Colonic mucosa (tissue), 4 donors: ENCODE data around the gene VMP1. TPM values are rescaled to one million over a fixed set of nuclear protein-coding genes. Genes with fewer than 3 reads are reported as not detected.
"Not testable (repeated sequence)": the region's sequence is repeated elsewhere in the genome, so short reads cannot be mapped to it uniquely, and the experiment has no call there.

Source experiments
- DNase-seq: peaks from one replicate; pipeline ENCODE4 v3.0.0-alpha.2; 2020
- H3K27ac ChIP-seq: fragments of 200-600 bp; one replicate; pipeline ENCODE4 v1.8.0; 2021
- H3K27me3 ChIP-seq: fragments of 200-600 bp; one replicate; pipeline ENCODE4 v1.8.0; 2021
- H3K36me3 ChIP-seq: fragments of 200-600 bp; one replicate; pipeline ENCODE4 v1.8.0; 2021
- H3K4me1 ChIP-seq: fragments of 200-600 bp; one replicate; pipeline ENCODE4 v1.8.0; 2021; ENCODE audit warnings: mild to moderate bottlenecking
- H3K4me3 ChIP-seq: fragments of 200-600 bp; one replicate; pipeline ENCODE4 v1.8.0; 2021
- H3K9ac ChIP-seq, 2 donors: one replicate each; pipeline ENCODE4 v1.7.0; 2013; ENCODE audit warnings: control low read depth in 2 of 2, low read depth in 2 of 2, low read length in 2 of 2
- H3K9me3 ChIP-seq: fragments of 200-600 bp; one replicate; pipeline ENCODE4 v1.8.0; 2021
- CTCF ChIP-seq: fragments of 200-600 bp; IDR thresholded peaks from one replicate; pipeline ENCODE4 v1.8.0; 2022; ENCODE audit warnings: antibody characterized with exemption, mild to moderate bottlenecking
- intact Hi-C: fragments of 100-400 bp; cut with DNase I; formaldehyde crosslinking; loops from one replicate; pipeline ENCODE4 v1.14.1; 2022
- total RNA-seq, 2 donors: library from RNA; stranded (reverse); fragmentation: NEBNext Ultra II Directional in 1 of 2; extraction: Animal tissue kit (Norgen Biotek cat#: 25700) in 1 of 2; gene quantifications; one replicate each; pipeline ENCODE4 v1.2.1, GENCODE V29; 2021
- donor health status: healthy.
- donor health status: DM: no; HTN: no; CAD: no.
- donor health status: DM: no; HTN: no; CAD: no.

Gene VMP1
- total RNA-seq, 2 donors from 2014 or later, result 186 to 291 TPM

- no peak for DNase-seq
- no peaks in the 10 kb centered on the region for H3K36me3 ChIP-seq
- H3K9me3 ChIP-seq, result no peaks in the 10 kb centered on the region
- no peaks in the 10 kb centered on the region for H3K27me3 ChIP-seq
- no peak overlapping the region for H3K27ac ChIP-seq
- H3K4me1 ChIP-seq, result no peaks in the 10 kb centered on the region
- intact Hi-C loops, result no loop called here
- H3K4me3 ChIP-seq, result no peak overlapping the region
- no peak overlapping the region for H3K9ac ChIP-seq
- no peak for TF ChIP-seq CTCF
Measured at GRCh38 chr17:59752446-59752845, 45.0 kb downstream of the VMP1 start.

- H3K9me3 ChIP-seq, result no peaks in the 10 kb centered on the region
- intact Hi-C loops, result no loop called here
- H3K9ac ChIP-seq, result no peak overlapping the region
- no peak overlapping the region for H3K27ac ChIP-seq
- no peaks in the 10 kb centered on the region for H3K4me1 ChIP-seq
- no peaks in the 10 kb centered on the region for H3K36me3 ChIP-seq
- no peaks in the 10 kb centered on the region for H3K27me3 ChIP-seq
- no peak for TF ChIP-seq CTCF
- no peak for DNase-seq
- no peak overlapping the region for H3K4me3 ChIP-seq
Measured at GRCh38 chr17:59752922-59753321, 45.5 kb downstream of the VMP1 start.

- no peaks in the 10 kb centered on the region for H3K4me1 ChIP-seq
- no peaks in the 10 kb centered on the region for H3K9me3 ChIP-seq
- intact Hi-C loops, result no loop called here
- no peaks in the 10 kb centered on the region for H3K36me3 ChIP-seq
- H3K27ac ChIP-seq, result peak overlapping the region; percentile 48
- no peaks in the 10 kb centered on the region for H3K27me3 ChIP-seq
- DNase-seq, result peak; percentile 47
- H3K4me3 ChIP-seq, result no peak overlapping the region
- peak; percentile 56 for TF ChIP-seq CTCF
- peak overlapping the region in 1 of 2 donors; percentile 58 for H3K9ac ChIP-seq
Measured at GRCh38 chr17:59753522-59754467, 46.3 kb downstream of the VMP1 start.

- Histone ChIP-seq H3K4me3 (no peak overlapping the region), H3K4me1 (no peaks in the 10 kb centered on the region), H3K9ac (peak overlapping the region in 1 of 2 donors; percentile 58), H3K36me3 (no peaks in the 10 kb centered on the region), H3K9me3 (no peaks in the 10 kb centered on the region), H3K27ac (peak overlapping the region; percentile 48), H3K27me3 (no peaks in the 10 kb centered on the region)
- no peak for DNase-seq
- TF ChIP-seq CTCF, result no peak
- intact Hi-C loops, result no loop called here
Measured at GRCh38 chr17:59754552-59754951, 47.1 kb downstream of the VMP1 start.

- H3K9ac ChIP-seq, H3K27me3 ChIP-seq, H3K4me3 ChIP-seq, H3K4me1 ChIP-seq, DNase-seq, intact Hi-C loops, H3K9me3 ChIP-seq, H3K36me3 ChIP-seq: not testable (repeated sequence)
- H3K27ac ChIP-seq, result peak overlapping the region; percentile 48
Measured at GRCh38 chr17:59755069-59755468, 47.6 kb downstream of the VMP1 start.

GRCh38 chr17:59756236-59756818, 48.9 kb downstream of the VMP1 start:
- no peak for DNase-seq
- Histone ChIP-seq H3K9ac (peak overlapping the region in 1 of 2 donors; percentile 51), H3K4me3 (no peak overlapping the region), H3K36me3 (no peaks in the 10 kb centered on the region), H3K4me1 (no peaks in the 10 kb centered on the region), H3K27me3 (no peaks in the 10 kb centered on the region), H3K9me3 (no peaks in the 10 kb centered on the region), H3K27ac (peak overlapping the region; percentile 48)
- no peak for TF ChIP-seq CTCF
- intact Hi-C loops, result no loop called here
